ENCODE results near the gene OR5C1. TPM values are rescaled to one million over a fixed set of nuclear protein-coding genes. Genes with fewer than 3 reads are reported as not detected.

Gene OR5C1
- total RNA-seq, 1 donor from 2014 or later = not detected

DNA sequence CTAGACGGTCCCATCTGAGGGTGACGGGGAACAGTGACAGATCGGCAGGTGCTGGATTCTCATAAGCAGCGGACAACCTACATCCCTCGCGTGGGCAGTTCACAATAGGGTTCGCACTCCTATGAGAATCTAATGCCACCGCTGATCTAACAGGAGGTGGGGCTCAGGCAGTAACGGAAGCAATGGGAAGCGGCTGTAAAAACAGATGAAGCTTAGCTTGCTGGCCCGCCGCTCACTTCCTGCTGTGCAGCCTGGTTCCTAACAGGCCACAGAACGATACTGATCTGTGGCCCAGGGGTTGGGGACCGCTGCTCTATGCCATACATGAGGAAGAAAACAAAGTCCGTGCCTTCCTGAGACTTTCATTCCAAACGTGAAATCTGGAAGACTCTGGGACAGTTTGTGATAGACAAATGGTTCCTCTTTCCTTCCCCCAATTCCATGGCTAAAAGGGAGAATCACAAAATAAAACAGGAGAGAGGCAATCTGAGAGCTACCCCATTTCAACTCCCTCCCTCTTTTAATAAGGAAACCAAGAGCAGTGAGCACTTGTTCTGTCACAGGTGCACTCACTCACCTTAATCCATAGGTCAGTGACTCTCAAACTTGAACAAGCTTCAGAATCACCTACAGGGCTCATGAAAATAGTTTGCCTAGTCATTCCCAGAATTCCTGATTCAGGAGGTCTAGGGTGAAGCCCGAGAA lies 27.6 kb downstream of the OR5C1 start:
- no peak for DNase-seq (ENCODE audit: low read depth)
- H3K36me3 ChIP-seq (ENCODE audit: control insufficient read depth, insufficient read depth, low read length) = peaks cover 2% of the 10 kb centered on the region
- H3K27me3 ChIP-seq (ENCODE audit: control insufficient read depth, insufficient read depth, low read length) = no peaks in the 10 kb centered on the region
- TF ChIP-seq CTCF (IDR thresholded peaks at IDR 0.05; ENCODE audit: insufficient read depth, low read length, poor library complexity, severe bottlenecking) = no peak
- no peak overlapping the region for H3K4me3 ChIP-seq (ENCODE audit: low read depth, low read length)

DNA sequence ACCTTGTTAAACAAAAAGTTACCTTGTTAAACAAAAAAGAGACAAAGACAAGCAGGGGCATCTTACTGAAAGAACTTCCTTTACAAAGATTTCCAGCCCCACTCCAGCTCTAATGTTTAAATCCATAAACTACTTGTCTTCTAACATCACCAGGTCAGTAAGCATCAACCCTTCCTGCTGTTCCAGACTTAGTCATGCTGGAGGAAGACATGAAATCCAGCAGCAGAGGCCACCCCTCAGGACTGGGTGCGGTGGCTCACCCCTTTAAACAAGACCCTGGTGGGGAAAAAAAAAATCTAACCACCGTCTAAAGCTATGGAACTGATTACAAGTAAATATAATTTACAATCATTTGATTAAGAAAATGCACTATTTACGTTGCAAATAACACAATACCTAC lies 30.6 kb downstream of the OR5C1 start:
- H3K36me3 ChIP-seq (ENCODE audit: control insufficient read depth, insufficient read depth, low read length) = peaks cover 4% of the 10 kb centered on the region
- no peak for DNase-seq (ENCODE audit: low read depth)
- H3K4me3 ChIP-seq (ENCODE audit: low read depth, low read length) = no peak overlapping the region
- TF ChIP-seq CTCF (IDR thresholded peaks at IDR 0.05; ENCODE audit: insufficient read depth, low read length, poor library complexity, severe bottlenecking) = no peak
- no peaks in the 10 kb centered on the region for H3K27me3 ChIP-seq (ENCODE audit: control insufficient read depth, insufficient read depth, low read length)

GRCh38 chr9:122819791-122820489 lies 31.2 kb downstream of the OR5C1 start:
- Histone ChIP-seq H3K4me3 (ENCODE audit: low read depth, low read length) (no peak overlapping the region), H3K27me3 (ENCODE audit: control insufficient read depth, insufficient read depth, low read length) (no peaks in the 10 kb centered on the region), H3K36me3 (ENCODE audit: control insufficient read depth, insufficient read depth, low read length) (peaks cover 4% of the 10 kb centered on the region)
- no peak for DNase-seq (ENCODE audit: low read depth)
- TF ChIP-seq CTCF (IDR thresholded peaks at IDR 0.05; ENCODE audit: insufficient read depth, low read length, poor library complexity, severe bottlenecking) = no peak

DNA sequence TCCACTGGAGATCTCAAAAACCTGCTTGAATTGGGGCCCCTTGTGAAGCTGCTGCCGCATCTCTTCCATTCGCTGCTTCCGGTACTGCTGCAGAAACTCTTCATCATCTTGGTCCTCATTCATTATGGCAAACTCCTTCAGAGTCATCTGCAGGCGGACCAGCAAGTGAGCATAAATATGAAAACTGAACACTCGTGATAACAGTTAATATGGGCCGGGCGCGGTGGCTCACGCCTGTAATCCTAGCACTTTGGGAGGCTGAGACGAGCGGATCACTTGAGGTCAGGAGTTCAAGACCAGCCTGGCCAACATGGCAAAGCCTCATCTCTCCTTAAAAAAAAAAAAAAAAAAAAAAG lies 31.7 kb downstream of the OR5C1 start:
- Histone ChIP-seq H3K4me3 (ENCODE audit: low read depth, low read length) (no peak overlapping the region), H3K36me3 (ENCODE audit: control insufficient read depth, insufficient read depth, low read length) (peaks cover 4% of the 10 kb centered on the region), H3K27me3 (ENCODE audit: control insufficient read depth, insufficient read depth, low read length) (no peaks in the 10 kb centered on the region)
- no peak for DNase-seq (ENCODE audit: low read depth)
- TF ChIP-seq CTCF (IDR thresholded peaks at IDR 0.05; ENCODE audit: insufficient read depth, low read length, poor library complexity, severe bottlenecking) = no peak

- H3K4me3 ChIP-seq (ENCODE audit: low read depth, low read length) = no peak overlapping the region
- peaks cover 4% of the 10 kb centered on the region for H3K36me3 ChIP-seq (ENCODE audit: control insufficient read depth, insufficient read depth, low read length)
- DNase-seq (ENCODE audit: low read depth) = no peak
- no peak for TF ChIP-seq CTCF (IDR thresholded peaks at IDR 0.05; ENCODE audit: insufficient read depth, low read length, poor library complexity, severe bottlenecking)
- H3K27me3 ChIP-seq (ENCODE audit: control insufficient read depth, insufficient read depth, low read length) = no peaks in the 10 kb centered on the region
Measured at GRCh38 chr9:122821278-122821943, 32.7 kb downstream of the OR5C1 start.

Data from kidney epithelial cell (primary cell).